ENCODE measurements around the gene NMS.

NMS gene

DNA sequence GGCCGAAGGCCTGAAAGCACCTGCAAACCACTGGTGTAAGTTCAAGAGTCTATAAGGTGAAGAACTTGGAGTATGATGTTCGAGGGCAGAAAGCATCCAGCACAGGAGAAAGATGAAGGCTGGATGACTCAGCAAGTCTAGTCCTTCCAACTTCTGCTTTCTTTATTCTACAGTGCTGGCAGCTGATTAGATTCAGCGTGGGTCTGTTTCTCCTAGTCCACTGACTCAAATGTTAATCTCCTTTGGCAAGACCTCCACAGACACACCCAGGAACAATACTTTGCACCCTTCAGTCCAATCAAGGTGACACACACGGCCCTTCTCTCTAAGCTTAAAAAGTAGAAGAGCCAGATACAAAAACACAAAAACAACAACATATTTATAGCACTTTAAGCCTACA lies 43.4 kb downstream of the NMS start:
- TF ChIP-seq, protein P1, sequence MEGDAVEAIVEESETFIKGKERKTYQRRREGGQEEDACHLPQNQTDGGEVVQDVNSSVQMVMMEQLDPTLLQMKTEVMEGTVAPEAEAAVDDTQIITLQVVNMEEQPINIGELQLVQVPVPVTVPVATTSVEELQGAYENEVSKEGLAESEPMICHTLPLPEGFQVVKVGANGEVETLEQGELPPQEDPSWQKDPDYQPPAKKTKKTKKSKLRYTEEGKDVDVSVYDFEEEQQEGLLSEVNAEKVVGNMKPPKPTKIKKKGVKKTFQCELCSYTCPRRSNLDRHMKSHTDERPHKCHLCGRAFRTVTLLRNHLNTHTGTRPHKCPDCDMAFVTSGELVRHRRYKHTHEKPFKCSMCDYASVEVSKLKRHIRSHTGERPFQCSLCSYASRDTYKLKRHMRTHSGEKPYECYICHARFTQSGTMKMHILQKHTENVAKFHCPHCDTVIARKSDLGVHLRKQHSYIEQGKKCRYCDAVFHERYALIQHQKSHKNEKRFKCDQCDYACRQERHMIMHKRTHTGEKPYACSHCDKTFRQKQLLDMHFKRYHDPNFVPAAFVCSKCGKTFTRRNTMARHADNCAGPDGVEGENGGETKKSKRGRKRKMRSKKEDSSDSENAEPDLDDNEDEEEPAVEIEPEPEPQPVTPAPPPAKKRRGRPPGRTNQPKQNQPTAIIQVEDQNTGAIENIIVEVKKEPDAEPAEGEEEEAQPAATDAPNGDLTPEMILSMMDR (conservative IDR thresholded peaks at IDR 0.05; ENCODE audit: low read length) = no peak
- H3K4me3 ChIP-seq (ENCODE audit: low read length) = no peak overlapping the region
- no peak for DNase-seq (ENCODE audit: low read depth)

DNA sequence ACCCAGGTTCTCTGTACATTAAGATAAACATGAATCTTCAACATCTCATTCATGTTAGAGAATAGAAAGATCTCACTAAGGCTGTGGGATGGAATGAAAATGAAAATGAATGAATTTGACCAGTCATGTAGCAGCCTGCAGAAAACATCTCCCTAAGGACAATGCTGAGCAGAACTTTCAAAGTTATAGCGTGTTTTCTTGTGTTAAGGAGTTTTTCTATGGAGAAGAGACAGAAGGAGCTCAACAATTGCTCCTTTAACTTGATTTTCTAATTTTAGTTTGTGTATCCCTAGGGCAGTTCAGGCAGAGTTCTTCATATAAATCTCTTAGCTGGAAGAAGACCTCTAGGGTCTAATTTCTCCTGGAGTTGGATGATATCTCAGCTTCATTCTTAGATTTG lies 47.3 kb downstream of the NMS start:
- no peak overlapping the region for H3K4me3 ChIP-seq (ENCODE audit: low read length)
- TF ChIP-seq, protein P1 (conservative IDR thresholded peaks at IDR 0.05; ENCODE audit: low read length) = no peak
- no peak for DNase-seq (ENCODE audit: low read depth)

DNA sequence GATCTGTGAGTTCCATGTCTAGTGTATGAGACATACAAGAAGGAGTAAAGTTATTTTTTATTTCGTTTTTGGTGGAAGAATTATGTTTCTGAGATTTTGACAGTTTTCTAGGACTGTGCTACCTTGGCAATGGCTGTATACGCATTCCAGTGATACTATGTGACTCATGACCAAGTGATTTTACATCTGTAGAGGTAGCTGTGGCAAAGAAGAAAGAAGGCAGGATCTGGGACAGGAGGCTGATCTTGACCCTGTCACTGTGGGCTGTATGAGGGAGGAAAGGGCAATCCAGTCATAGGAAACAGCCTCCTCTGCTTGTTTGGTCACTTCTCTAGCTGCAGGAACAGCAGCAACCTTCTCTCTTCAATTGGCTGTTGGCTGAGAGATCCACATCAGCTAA lies 48.5 kb downstream of the NMS start:
- TF ChIP-seq, protein P1 (conservative IDR thresholded peaks at IDR 0.05; ENCODE audit: low read length) = no peak
- H3K4me3 ChIP-seq (ENCODE audit: low read length) = no peak overlapping the region
- DNase-seq (ENCODE audit: low read depth) = no peak

DNA sequence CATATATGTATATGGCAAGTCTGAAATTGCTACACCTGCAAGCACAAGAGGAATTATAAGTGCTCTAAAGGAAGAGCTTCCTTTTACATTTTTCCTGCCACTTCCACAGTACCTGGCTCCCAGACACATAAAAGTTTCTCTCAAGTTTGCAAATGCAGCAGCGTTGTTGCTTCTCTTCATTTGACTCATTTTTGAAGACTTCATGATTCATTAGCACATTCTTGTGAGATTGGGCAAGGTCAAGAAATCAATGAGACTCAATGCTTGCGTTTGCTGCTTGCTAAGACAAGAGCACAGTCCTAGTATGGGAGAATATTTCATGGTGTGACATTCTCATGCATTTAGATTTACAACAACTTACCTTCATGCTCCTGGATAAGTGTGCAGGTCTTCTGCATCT lies 49.9 kb downstream of the NMS start:
- H3K4me3 ChIP-seq (ENCODE audit: low read length) = no peak overlapping the region
- TF ChIP-seq, protein P1 (conservative IDR thresholded peaks at IDR 0.05; ENCODE audit: low read length) = no peak
- DNase-seq (ENCODE audit: low read depth) = peak; percentile 3

DNA sequence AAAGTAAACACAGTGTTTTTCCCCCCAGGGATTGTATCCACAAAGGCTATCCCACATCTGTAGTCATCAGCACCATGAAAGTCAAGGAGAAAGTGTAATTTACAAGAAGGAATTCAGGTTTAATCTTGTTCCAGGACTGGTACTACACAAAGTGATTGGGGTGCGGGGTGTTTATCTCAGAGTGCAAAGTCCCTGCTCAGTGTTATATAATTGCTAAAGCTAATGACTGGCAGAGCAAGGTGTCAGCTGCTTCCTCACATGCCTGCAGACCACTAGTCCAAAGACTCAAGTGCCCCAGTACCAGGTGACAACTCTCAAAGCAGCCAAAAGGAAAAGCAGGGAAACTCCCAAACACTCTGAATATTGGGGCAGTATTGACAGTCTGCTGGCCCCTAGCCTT lies 52.1 kb downstream of the NMS start:
- DNase-seq (ENCODE audit: low read depth) = no peak
- no peak overlapping the region for H3K4me3 ChIP-seq (ENCODE audit: low read length)
- TF ChIP-seq, protein P1 (conservative IDR thresholded peaks at IDR 0.05; ENCODE audit: low read length) = no peak

DNA sequence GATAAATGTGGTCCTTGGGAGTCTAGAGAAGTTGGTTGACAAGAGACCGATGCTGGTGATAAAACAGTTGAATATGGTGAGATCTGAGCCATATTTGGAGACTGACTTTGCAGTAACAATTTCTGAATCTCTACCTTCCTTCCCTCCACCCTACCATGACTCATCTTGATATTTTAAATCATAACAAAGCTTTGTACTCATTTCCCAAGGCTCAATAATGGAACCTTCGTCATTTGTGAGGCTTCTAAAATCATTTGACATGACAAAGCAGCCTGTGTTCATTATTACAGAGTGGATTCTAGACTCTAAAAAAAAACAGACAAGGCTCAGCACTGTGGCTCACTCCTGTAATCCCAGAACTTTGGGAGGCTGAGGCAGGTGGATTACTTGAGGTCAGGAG lies 54.0 kb downstream of the NMS start:
- DNase-seq (ENCODE audit: low read depth) = no peak
- H3K4me3 ChIP-seq (ENCODE audit: low read length) = no peak overlapping the region
- TF ChIP-seq, protein P1 (conservative IDR thresholded peaks at IDR 0.05; ENCODE audit: low read length) = no peak

DNA sequence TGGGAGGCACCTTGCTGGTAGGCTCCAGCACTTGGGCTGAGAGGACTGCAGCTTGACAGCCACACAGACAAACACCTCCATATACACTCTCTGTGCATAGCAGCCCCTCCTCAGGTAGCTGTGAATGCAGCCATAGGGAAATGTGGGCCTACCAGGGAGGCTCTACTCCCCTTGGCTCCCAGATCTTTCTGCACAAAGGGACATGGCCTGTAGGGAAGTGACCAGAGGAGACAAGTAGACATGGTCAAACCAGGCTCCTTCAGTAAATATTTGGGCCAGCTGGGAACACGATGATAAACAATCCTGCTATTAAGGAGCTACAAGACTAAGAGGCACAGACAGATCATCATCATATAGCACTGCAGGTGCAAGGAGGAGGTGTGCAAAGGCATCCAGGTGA lies 56.6 kb downstream of the NMS start:
- no peak for DNase-seq (ENCODE audit: low read depth)
- H3K4me3 ChIP-seq (ENCODE audit: low read length) = no peak overlapping the region
- TF ChIP-seq, protein P1 (conservative IDR thresholded peaks at IDR 0.05; ENCODE audit: low read length) = no peak

Data from AG10803 (cell line).